NCI-H2029 treated with DMSO at 0.1 percent for 48 hours (cell line): ENCODE measurements around the gene HEATR3.

Experiments used
- DNase-seq: peaks from one replicate; lab custom pipeline; 2025; lab: John Stamatoyannopoulos, UW

Gene HEATR3

GRCh38 chr16:50065624-50066481 lies at the start of gene HEATR3:
Gene HEATR3, plus strand, starts transcription at chr16:50065970. Its CDS starts 162 bp downstream, at chr16:50066132.
- DNase-seq, result peak; percentile 25

- DNase-seq, result no peak
These were observed 48.2 kb upstream of the HEATR3 start for GRCh38 chr16:50017553-50017952.

- DNase-seq, result no peak
These were observed 44.2 kb upstream of the HEATR3 start for GRCh38 chr16:50021544-50021943.

GRCh38 chr16:50023641-50024040 lies 42.1 kb upstream of the HEATR3 start:
- DNase-seq, result no peak

GRCh38 chr16:50024207-50024606 lies 41.6 kb upstream of the HEATR3 start:
- no peak for DNase-seq

GRCh38 chr16:50024684-50025536 lies 40.9 kb upstream of the HEATR3 start, which contains the start of gene CNEP1R1:
Gene CNEP1R1, plus strand, starts transcription at chr16:50025225. Its CDS starts 91 bp downstream, at chr16:50025316.
- peak; percentile 47 for DNase-seq

GRCh38 chr16:50025537-50025931 lies 40.2 kb upstream of the HEATR3 start:
- DNase-seq, result no peak

- DNase-seq, result no peak
These were observed 37.9 kb upstream of the HEATR3 start for GRCh38 chr16:50027829-50028228.

- DNase-seq, result no peak
These were observed 30.2 kb upstream of the HEATR3 start for GRCh38 chr16:50035468-50035992.

GRCh38 chr16:50036426-50036825 lies 29.3 kb upstream of the HEATR3 start:
- DNase-seq, result peak; percentile 21

- no peak for DNase-seq
These were observed 28.0 kb upstream of the HEATR3 start for GRCh38 chr16:50037662-50038220.

GRCh38 chr16:50038286-50038685 lies 27.5 kb upstream of the HEATR3 start:
- DNase-seq, result no peak

GRCh38 chr16:50038756-50039529 lies 26.8 kb upstream of the HEATR3 start:
- DNase-seq, result no peak

GRCh38 chr16:50040018-50040417 lies 25.8 kb upstream of the HEATR3 start:
- DNase-seq, result no peak

GRCh38 chr16:50040710-50041109 lies 25.1 kb upstream of the HEATR3 start:
- DNase-seq, result no peak

GRCh38 chr16:50043358-50043757 lies 22.4 kb upstream of the HEATR3 start:
- DNase-seq, result no peak

GRCh38 chr16:50045412-50045811 lies 20.4 kb upstream of the HEATR3 start:
- no peak for DNase-seq

GRCh38 chr16:50046853-50047252 lies 18.9 kb upstream of the HEATR3 start:
- no peak for DNase-seq

- no peak for DNase-seq
These were observed 17.9 kb upstream of the HEATR3 start for GRCh38 chr16:50047864-50048263.

- no peak for DNase-seq
These were observed 15.0 kb upstream of the HEATR3 start for GRCh38 chr16:50050802-50051201.

GRCh38 chr16:50056226-50056625 lies 9.5 kb upstream of the HEATR3 start:
- DNase-seq, result no peak
